Colonic mucosa (tissue), 4 donors: ENCODE measurements around the gene CTSW. TPM values are rescaled to one million over a fixed set of nuclear protein-coding genes. Genes with fewer than 3 reads are reported as not detected.
A peak's percentile ranks its signal among the peaks of the same experiment; 100 is the strongest.

Experiments used
- DNase-seq: peaks from one replicate; pipeline ENCODE4 v3.0.0-alpha.2; 2020
- H3K27ac ChIP-seq: fragments of 200-600 bp; one replicate; pipeline ENCODE4 v1.8.0; 2021
- H3K27me3 ChIP-seq: fragments of 200-600 bp; one replicate; pipeline ENCODE4 v1.8.0; 2021
- H3K36me3 ChIP-seq: fragments of 200-600 bp; one replicate; pipeline ENCODE4 v1.8.0; 2021
- H3K4me1 ChIP-seq: fragments of 200-600 bp; one replicate; pipeline ENCODE4 v1.8.0; 2021; ENCODE audit warnings: mild to moderate bottlenecking
- H3K4me3 ChIP-seq: fragments of 200-600 bp; one replicate; pipeline ENCODE4 v1.8.0; 2021
- H3K9ac ChIP-seq, 2 donors: one replicate each; pipeline ENCODE4 v1.7.0; 2013; ENCODE audit warnings: control low read depth in 2 of 2, low read depth in 2 of 2, low read length in 2 of 2
- H3K9me3 ChIP-seq: fragments of 200-600 bp; one replicate; pipeline ENCODE4 v1.8.0; 2021
- intact Hi-C: fragments of 100-400 bp; cut with DNase I; formaldehyde crosslinking; loops from one replicate; pipeline ENCODE4 v1.14.1; 2022
- total RNA-seq, 2 donors: library from RNA; stranded (reverse); fragmentation: NEBNext Ultra II Directional in 1 of 2; extraction: Animal tissue kit (Norgen Biotek cat#: 25700) in 1 of 2; gene quantifications; one replicate each; pipeline ENCODE4 v1.2.1, GENCODE V29; 2021
- TF ChIP-seq, protein P1 (sequence below): fragments of 200-600 bp; IDR thresholded peaks from one replicate; pipeline ENCODE4 v1.8.0; 2022; ENCODE audit warnings: antibody characterized with exemption, mild to moderate bottlenecking
- donor health status: healthy.
- donor health status: DM: no; HTN: no; CAD: no.
- donor health status: DM: no; HTN: no; CAD: no.

CTSW gene
- total RNA-seq, 2 donors from 2014 or later = 1.2 TPM

- intact Hi-C loops = no loop called here
- Histone ChIP-seq H3K36me3 (peaks cover 16% of the 10 kb centered on the region), H3K9me3 (no peaks in the 10 kb centered on the region), H3K27ac (peak overlapping the region; percentile 100), H3K4me1 (peaks cover 31% of the 10 kb centered on the region), H3K9ac (peak overlapping the region; percentile 6 to 82), H3K27me3 (no peaks in the 10 kb centered on the region), H3K4me3 (no peak overlapping the region)
- TF ChIP-seq, protein P1, sequence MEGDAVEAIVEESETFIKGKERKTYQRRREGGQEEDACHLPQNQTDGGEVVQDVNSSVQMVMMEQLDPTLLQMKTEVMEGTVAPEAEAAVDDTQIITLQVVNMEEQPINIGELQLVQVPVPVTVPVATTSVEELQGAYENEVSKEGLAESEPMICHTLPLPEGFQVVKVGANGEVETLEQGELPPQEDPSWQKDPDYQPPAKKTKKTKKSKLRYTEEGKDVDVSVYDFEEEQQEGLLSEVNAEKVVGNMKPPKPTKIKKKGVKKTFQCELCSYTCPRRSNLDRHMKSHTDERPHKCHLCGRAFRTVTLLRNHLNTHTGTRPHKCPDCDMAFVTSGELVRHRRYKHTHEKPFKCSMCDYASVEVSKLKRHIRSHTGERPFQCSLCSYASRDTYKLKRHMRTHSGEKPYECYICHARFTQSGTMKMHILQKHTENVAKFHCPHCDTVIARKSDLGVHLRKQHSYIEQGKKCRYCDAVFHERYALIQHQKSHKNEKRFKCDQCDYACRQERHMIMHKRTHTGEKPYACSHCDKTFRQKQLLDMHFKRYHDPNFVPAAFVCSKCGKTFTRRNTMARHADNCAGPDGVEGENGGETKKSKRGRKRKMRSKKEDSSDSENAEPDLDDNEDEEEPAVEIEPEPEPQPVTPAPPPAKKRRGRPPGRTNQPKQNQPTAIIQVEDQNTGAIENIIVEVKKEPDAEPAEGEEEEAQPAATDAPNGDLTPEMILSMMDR = no peak
- peak; percentile 40 for DNase-seq
Measured at GRCh38 chr11:65853246-65853979, 26.2 kb upstream of the CTSW start.

GRCh38 chr11:65854161-65854592 is 25.5 kb upstream of the CTSW start:
- Histone ChIP-seq H3K9me3 (no peaks in the 10 kb centered on the region), H3K27me3 (no peaks in the 10 kb centered on the region), H3K27ac (peak overlapping the region; percentile 100), H3K4me1 (peaks cover 31% of the 10 kb centered on the region), H3K36me3 (peaks cover 16% of the 10 kb centered on the region), H3K4me3 (peak overlapping the region; percentile 92), H3K9ac (peak overlapping the region in 1 of 2 donors; percentile 82)
- intact Hi-C loops = no loop called here
- peak; percentile 93 for DNase-seq
- TF ChIP-seq, protein P1 = no peak

DNA sequence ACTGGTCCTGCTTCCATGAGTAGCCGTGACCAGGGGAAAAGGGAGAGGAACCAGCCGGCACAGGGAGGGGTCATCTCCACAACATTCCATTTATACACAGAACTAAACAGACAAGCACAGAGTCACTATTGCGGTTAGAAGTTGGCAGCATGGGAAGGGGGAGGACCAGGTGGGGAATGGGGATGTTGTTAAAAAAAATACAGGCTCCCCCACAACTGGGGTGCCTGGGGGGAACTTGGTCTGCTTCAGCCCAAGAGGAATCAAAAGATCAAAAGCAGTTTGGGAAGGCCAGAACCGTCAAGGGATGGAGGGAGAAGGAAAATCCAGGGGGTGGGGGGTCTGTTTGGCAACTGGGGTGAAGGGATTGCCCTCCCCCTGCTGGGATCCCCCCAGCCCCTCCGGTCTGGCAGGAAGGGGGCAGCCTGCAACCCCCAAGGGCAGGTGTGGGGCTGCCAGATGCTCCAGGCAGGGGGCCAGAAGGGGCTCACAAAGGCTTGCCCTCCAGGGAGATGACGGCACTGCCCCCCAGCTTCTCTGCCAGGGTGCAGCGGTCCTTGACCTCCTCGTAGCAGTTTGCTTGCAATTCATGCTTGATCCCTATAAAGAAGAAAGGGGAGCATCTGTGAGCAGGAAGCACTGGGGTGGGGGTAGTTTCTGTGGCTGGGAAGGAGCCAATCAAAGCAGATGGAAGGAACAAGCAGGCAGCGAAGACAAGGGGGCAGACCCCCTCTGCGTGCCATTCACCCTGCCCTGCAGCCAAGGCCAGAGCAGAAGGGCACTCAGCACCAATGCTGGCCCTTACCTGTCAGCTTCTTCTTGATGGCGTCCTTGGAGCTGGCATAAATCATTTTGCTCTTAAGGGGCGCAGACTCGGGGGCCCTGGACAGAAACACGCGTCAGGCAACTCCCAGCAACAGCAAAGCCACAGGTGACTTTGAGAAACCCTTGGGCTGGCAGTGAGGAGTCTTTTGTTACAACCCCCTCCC is 24.5 kb upstream of the CTSW start:
- Histone ChIP-seq H3K9me3 (no peaks in the 10 kb centered on the region), H3K27me3 (no peaks in the 10 kb centered on the region), H3K27ac (peak overlapping the region; percentile 100), H3K4me1 (peaks cover 31% of the 10 kb centered on the region), H3K4me3 (peak overlapping the region; percentile 92), H3K36me3 (peaks cover 16% of the 10 kb centered on the region), H3K9ac (peak overlapping the region; percentile 41 to 82)
- intact Hi-C loops = no loop called here
- peak; percentile 22 for DNase-seq
- TF ChIP-seq, protein P1 = no peak

GRCh38 chr11:65855927-65856363 is 23.7 kb upstream of the CTSW start:
- intact Hi-C loops = no loop called here
- no peak for DNase-seq
- Histone ChIP-seq H3K27ac (peak overlapping the region; percentile 100), H3K9me3 (no peaks in the 10 kb centered on the region), H3K9ac (peak overlapping the region; percentile 82 to 98), H3K36me3 (peaks cover 16% of the 10 kb centered on the region), H3K27me3 (no peaks in the 10 kb centered on the region), H3K4me1 (peaks cover 31% of the 10 kb centered on the region), H3K4me3 (peak overlapping the region; percentile 92)
- TF ChIP-seq, protein P1 = no peak
